T-helper 1 cell treated with Interleukin-12 subunit alpha and Interleukin-12 subunit beta and Interleukin-4 antibody, amounts not matched to agents 30 ng/mL and 1 ng/mL, for 36 hours (primary cell): ENCODE measurements around the gene KCNG1. TPM values are rescaled to one million over a fixed set of nuclear protein-coding genes. Genes with fewer than 3 reads are reported as not detected.

ENCODE experiments used
- intact Hi-C: fragments of 100-400 bp; cut with micrococcal nuclease; formaldehyde crosslinking; loops from one replicate; pipeline ENCODE4 v1.15.1; 2024
- total RNA-seq: library from RNA; stranded (reverse); gene quantifications from 2 replicates; pipeline ENCODE4 v1.2.3, GENCODE V29; 2022

Gene KCNG1
- total RNA-seq, 1 donor from 2014 or later, result 0.10 TPM

- intact Hi-C loops, result no loop called here
Measured at GRCh38 chr20:51036226-51036625, 13.3 kb upstream of the KCNG1 start.

GRCh38 chr20:51034988-51035656 is 12.2 kb upstream of the KCNG1 start:
- intact Hi-C loops, result no loop called here

- intact Hi-C loops, result no loop called here
Measured at GRCh38 chr20:51034476-51034875, 11.6 kb upstream of the KCNG1 start.

- intact Hi-C loops, result no loop called here
Measured at GRCh38 chr20:51029963-51030920, 7.3 kb upstream of the KCNG1 start.

GRCh38 chr20:51029556-51029955 is 6.6 kb upstream of the KCNG1 start:
- intact Hi-C loops, result no loop called here

- intact Hi-C loops, result no loop called here
Measured at GRCh38 chr20:51028616-51029212, 5.8 kb upstream of the KCNG1 start.

- intact Hi-C loops, result no loop called here
Measured at GRCh38 chr20:51027035-51027795, 4.3 kb upstream of the KCNG1 start.

- intact Hi-C loops, result no loop called here
Measured at GRCh38 chr20:51026269-51026668, 3.4 kb upstream of the KCNG1 start.

- intact Hi-C loops, result no loop called here
Measured at GRCh38 chr20:51024761-51025160, 1.9 kb upstream of the KCNG1 start.

GRCh38 chr20:51023617-51024155 is 779 bp upstream of the KCNG1 start:
- intact Hi-C loops, result no loop called here

GRCh38 chr20:51022227-51022802 is 592 bp downstream of the KCNG1 start:
- intact Hi-C loops, result no loop called here

- intact Hi-C loops, result no loop called here
Measured at GRCh38 chr20:51021067-51022025, 1.6 kb downstream of the KCNG1 start.

GRCh38 chr20:51020657-51021056 is 2.2 kb downstream of the KCNG1 start:
- intact Hi-C loops, result no loop called here

- intact Hi-C loops, result no loop called here
Measured at GRCh38 chr20:51019656-51020592, 3.0 kb downstream of the KCNG1 start.

GRCh38 chr20:51017251-51017650 is 5.7 kb downstream of the KCNG1 start:
- intact Hi-C loops, result no loop called here

- intact Hi-C loops, result no loop called here
Measured at GRCh38 chr20:51016521-51016920, 6.4 kb downstream of the KCNG1 start.

- intact Hi-C loops, result no loop called here
Measured at GRCh38 chr20:51014797-51015722, 7.8 kb downstream of the KCNG1 start.
